ENCODE results near the gene LRRFIP1.

GRCh38 chr2:237685408-237685807 is 58.0 kb downstream of the LRRFIP1 start:
- TF ChIP-seq CTCF (IDR thresholded peaks at IDR 0.05 in 8 of 11, conservative IDR thresholded peaks at IDR 0.05 in 3 of 11) (peak in 1 of 11 experiments; percentile 17), POLR2A (IDR thresholded peaks at IDR 0.05) (no peak)

Data from spleen (tissue), 7 donors.